Uterus (tissue), 2 donors: ENCODE measurements around the gene SSB.

Experiments used
- CTCF ChIP-seq, 4 experiments: fragments of 200-600 bp in 2 of 4; fragments of 450-650 bp in 2 of 4; sonication (generic) in 2 of 4; IDR thresholded peaks; one replicate each; pipeline ENCODE4 v1.5.1; 2016 to 2019; ENCODE audit warnings: antibody characterized with exemption in 4 of 4, mild to moderate bottlenecking in 2 of 4, moderate library complexity in 1 of 4
- POLR2A ChIP-seq, 2 donors: fragments of 450-650 bp; IDR thresholded peaks; one replicate each; pipeline ENCODE4 v1.6.1; 2016; ENCODE audit warnings: antibody characterized with exemption in 2 of 2, mild to moderate bottlenecking in 1 of 2, moderate library complexity in 1 of 2

DNA sequence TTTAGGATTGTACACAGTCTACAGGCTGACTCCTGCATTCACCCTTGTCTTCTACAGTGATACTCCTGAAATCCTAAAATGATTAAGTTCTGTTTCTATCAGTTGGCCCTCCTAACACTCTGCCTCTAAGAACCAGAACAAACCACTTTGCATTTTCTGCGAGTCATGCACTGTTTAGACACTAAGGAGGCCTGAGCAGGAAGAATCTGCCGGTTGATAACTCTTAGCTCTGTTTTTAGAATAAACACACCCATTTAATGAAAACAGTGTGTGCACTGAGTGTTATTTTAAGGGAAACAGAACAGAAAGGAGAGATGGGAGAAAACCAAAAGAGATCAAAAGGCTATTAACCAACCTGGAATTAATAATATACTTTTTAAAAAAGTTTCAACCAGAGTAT is 22.9 kb upstream of the SSB start:
- TF ChIP-seq POLR2A (IDR thresholded peaks at IDR 0.05) (no peak), CTCF (IDR thresholded peaks at IDR 0.05) (no peak)
